ENCODE results near the gene IZUMO1R. TPM values are rescaled to one million over a fixed set of nuclear protein-coding genes. Genes with fewer than 3 reads are reported as not detected.

The IZUMO1R gene
- total RNA-seq, result not detected in 2 replicates

GRCh38 chr11:94303966-94304958, at the start of gene IZUMO1R:
Gene IZUMO1R (plus strand): TSS chr11:94304580. CDS start chr11:94305637, 1,057 bp downstream.

Other genes with a start within 250 kb of the IZUMO1R start
- 25.2 and 26.1 TPM in 2 replicates for gene PANX1, start 175.7 kb upstream of the IZUMO1R start, total RNA-seq
- not detected in 2 replicates for gene GPR83, start 96.8 kb downstream of the IZUMO1R start, total RNA-seq
- gene MRE11, start 189.3 kb downstream of the IZUMO1R start, total RNA-seq, result 12.5 and 16.6 TPM in 2 replicates
- 10.8 and 11.1 TPM in 2 replicates for gene ANKRD49, start 189.4 kb downstream of the IZUMO1R start, total RNA-seq
- gene C11orf97, start 207.9 kb downstream of the IZUMO1R start, total RNA-seq, result not detected in 2 replicates
- 4.4 and 4.5 TPM in 2 replicates for gene FUT4, start 239.3 kb downstream of the IZUMO1R start, total RNA-seq